Left ventricle myocardium inferior (tissue), 1 donor: ENCODE measurements around the gene SOWAHA. TPM values are rescaled to one million over a fixed set of nuclear protein-coding genes. Genes with fewer than 3 reads are reported as not detected.

Source experiments
- DNase-seq: peaks from one replicate; pipeline ENCODE4 v3.0.0-alpha.2; 2020
- H3K27ac ChIP-seq: fragments of 200-600 bp; replicated peaks from 2 replicates; pipeline ENCODE4 v1.8.0; 2021
- H3K27me3 ChIP-seq: fragments of 200-600 bp; 2 replicates; pipeline ENCODE4 v1.8.0; 2021; ENCODE audit warnings: low read depth
- H3K36me3 ChIP-seq: fragments of 200-600 bp; 2 replicates; pipeline ENCODE4 v1.8.0; 2021
- H3K4me1 ChIP-seq: fragments of 200-600 bp; 2 replicates; pipeline ENCODE4 v1.8.0; 2021
- H3K4me3 ChIP-seq: fragments of 200-600 bp; 2 replicates; pipeline ENCODE4 v1.8.0; 2021; ENCODE audit warnings: mild to moderate bottlenecking, moderate library complexity
- H3K9me3 ChIP-seq: fragments of 200-600 bp; replicated peaks from 2 replicates; pipeline ENCODE4 v1.8.0; 2021
- intact Hi-C: fragments of 100-400 bp; cut with micrococcal nuclease; formaldehyde crosslinking; loops from one replicate; pipeline ENCODE4 v1.11.0; 2022
- total RNA-seq: library from RNA; stranded (reverse); fragmentation: NEBNext Ultra II Directional; extraction: Animal tissue kit (Norgen Biotek cat#: 25700); gene quantifications from one replicate; pipeline ENCODE4 v1.2.1, GENCODE V29; 2021
- TF ChIP-seq, protein P1 (sequence below): fragments of 200-600 bp; IDR thresholded peaks from 2 replicates; pipeline ENCODE4 v1.8.0; 2021; ENCODE audit warnings: antibody characterized with exemption, mild to moderate bottlenecking, borderline replicate concordance
- donor health status: DM: no; HTN: yes; CAD: no; lungs with severe emphysema.

Gene SOWAHA
- total RNA-seq, 1 donor from 2014 or later = not detected

- intact Hi-C loops = no loop called here
- H3K36me3 ChIP-seq = no peaks in the 10 kb centered on the region
- peak overlapping the region; percentile 21 for H3K4me3 ChIP-seq
- H3K27me3 ChIP-seq = no peaks in the 10 kb centered on the region
- H3K4me1 ChIP-seq = peaks cover 96% of the 10 kb centered on the region
- TF ChIP-seq, protein P1, sequence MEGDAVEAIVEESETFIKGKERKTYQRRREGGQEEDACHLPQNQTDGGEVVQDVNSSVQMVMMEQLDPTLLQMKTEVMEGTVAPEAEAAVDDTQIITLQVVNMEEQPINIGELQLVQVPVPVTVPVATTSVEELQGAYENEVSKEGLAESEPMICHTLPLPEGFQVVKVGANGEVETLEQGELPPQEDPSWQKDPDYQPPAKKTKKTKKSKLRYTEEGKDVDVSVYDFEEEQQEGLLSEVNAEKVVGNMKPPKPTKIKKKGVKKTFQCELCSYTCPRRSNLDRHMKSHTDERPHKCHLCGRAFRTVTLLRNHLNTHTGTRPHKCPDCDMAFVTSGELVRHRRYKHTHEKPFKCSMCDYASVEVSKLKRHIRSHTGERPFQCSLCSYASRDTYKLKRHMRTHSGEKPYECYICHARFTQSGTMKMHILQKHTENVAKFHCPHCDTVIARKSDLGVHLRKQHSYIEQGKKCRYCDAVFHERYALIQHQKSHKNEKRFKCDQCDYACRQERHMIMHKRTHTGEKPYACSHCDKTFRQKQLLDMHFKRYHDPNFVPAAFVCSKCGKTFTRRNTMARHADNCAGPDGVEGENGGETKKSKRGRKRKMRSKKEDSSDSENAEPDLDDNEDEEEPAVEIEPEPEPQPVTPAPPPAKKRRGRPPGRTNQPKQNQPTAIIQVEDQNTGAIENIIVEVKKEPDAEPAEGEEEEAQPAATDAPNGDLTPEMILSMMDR = no peak
- H3K9me3 ChIP-seq = no peaks in the 10 kb centered on the region
- peak; percentile 60 for DNase-seq
- peak overlapping the region; percentile 90 for H3K27ac ChIP-seq
Measured at GRCh38 chr5:132771503-132771998, 41.6 kb upstream of the SOWAHA start.

- Histone ChIP-seq H3K9me3 (no peaks in the 10 kb centered on the region), H3K4me3 (peak overlapping the region; percentile 11), H3K27me3 (no peaks in the 10 kb centered on the region), H3K27ac (peak overlapping the region; percentile 90), H3K4me1 (peaks cover 92% of the 10 kb centered on the region), H3K36me3 (no peaks in the 10 kb centered on the region)
- TF ChIP-seq, protein P1 = no peak
- intact Hi-C loops = no loop called here
- no peak for DNase-seq
Measured at GRCh38 chr5:132772291-132773070, 40.6 kb upstream of the SOWAHA start.

GRCh38 chr5:132773114-132773513 is 40.0 kb upstream of the SOWAHA start:
- no peak for DNase-seq
- TF ChIP-seq, protein P1 = no peak
- peaks cover 92% of the 10 kb centered on the region for H3K4me1 ChIP-seq
- intact Hi-C loops = no loop called here
- no peaks in the 10 kb centered on the region for H3K27me3 ChIP-seq
- H3K27ac ChIP-seq = peak overlapping the region; percentile 90
- no peaks in the 10 kb centered on the region for H3K36me3 ChIP-seq
- H3K9me3 ChIP-seq = no peaks in the 10 kb centered on the region
- H3K4me3 ChIP-seq = no peak overlapping the region

GRCh38 chr5:132773601-132774355 is 39.3 kb upstream of the SOWAHA start:
- Histone ChIP-seq H3K9me3 (no peaks in the 10 kb centered on the region), H3K27me3 (no peaks in the 10 kb centered on the region), H3K4me3 (no peak overlapping the region), H3K36me3 (no peaks in the 10 kb centered on the region), H3K4me1 (peaks cover 88% of the 10 kb centered on the region), H3K27ac (peak overlapping the region; percentile 90)
- no peak for DNase-seq
- TF ChIP-seq, protein P1 = no peak
- intact Hi-C loops = no loop called here

- Histone ChIP-seq H3K4me1 (peaks cover 82% of the 10 kb centered on the region), H3K27ac (peak overlapping the region; percentile 90), H3K4me3 (no peak overlapping the region), H3K36me3 (no peaks in the 10 kb centered on the region), H3K9me3 (no peaks in the 10 kb centered on the region), H3K27me3 (no peaks in the 10 kb centered on the region)
- TF ChIP-seq, protein P1 = no peak
- intact Hi-C loops = no loop called here
- DNase-seq = no peak
Measured at GRCh38 chr5:132774406-132774805, 38.7 kb upstream of the SOWAHA start.
